ENCODE results near the gene NECAB2. TPM values are rescaled to one million over a fixed set of nuclear protein-coding genes. Genes with fewer than 3 reads are reported as not detected.

The NECAB2 gene
- total RNA-seq, 4 donors from 2014 or later, result 0.65 TPM; not detected in 3

DNA sequence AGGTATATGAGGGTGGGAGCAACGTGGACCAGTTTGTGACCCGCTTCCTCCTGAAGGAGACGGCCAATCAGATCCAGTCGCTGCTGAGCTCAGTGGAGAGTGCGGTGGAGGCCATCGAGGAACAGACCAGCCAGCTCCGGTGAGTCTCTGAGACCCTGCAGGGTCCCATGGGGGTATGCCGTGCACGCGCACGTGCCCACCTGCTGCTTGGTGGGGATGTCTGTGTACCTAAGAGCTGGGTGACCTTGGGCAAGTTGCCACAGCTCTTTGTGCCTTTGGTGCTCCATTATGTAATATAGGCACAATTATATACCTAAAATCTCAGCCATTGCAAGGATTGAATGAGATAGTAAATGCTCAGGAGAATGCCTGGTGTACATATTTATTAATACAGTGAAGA, 22.4 kb downstream of the NECAB2 start:
- ATAC-seq (ENCODE audit: low FRiP score), result no peak
- TF ChIP-seq CTCF (IDR thresholded peaks at IDR 0.05), result no peak
- DNase-seq (ENCODE audit: low spot score), result no peak

DNA sequence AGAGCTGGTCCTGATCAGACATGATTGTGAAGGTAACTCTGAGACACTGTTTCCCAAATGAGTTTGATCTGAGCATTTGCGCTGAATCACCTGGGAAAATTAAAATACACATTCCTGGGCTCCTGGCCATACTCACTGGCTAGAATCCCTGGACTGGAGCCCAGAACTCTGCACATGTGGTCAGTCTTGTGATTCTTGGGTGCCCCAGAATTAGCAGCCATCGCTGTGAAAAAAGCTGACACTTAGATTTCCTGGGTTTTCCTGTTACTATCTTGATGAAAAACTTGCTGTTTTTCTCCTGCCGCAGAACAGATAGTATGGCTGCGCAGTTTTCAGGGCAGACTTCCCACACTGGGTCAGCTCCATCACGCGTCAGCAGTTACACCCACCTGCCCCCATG, 24.6 kb downstream of the NECAB2 start:
- TF ChIP-seq CTCF (IDR thresholded peaks at IDR 0.05), result no peak
- no peak for DNase-seq (ENCODE audit: low spot score)

DNA sequence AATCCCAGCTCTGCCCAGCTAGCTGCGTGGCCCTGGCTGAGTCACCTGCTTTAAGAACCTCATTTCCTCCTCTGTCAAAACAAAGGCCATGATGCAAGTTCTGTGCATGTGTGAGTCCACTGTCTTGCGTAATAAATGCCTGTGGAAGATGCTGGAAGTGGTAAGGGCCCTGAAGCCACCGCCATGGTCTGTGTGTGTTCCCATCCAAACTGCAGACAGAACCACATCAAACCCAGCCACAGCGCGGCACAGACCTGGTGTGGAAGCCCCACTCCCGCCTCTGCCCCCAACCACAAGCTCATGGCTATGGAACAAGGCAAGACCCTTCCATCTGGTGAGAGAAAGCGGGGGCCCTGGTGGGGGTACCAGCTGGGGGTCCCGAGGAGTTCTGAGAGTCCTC, 26.0 kb downstream of the NECAB2 start:
- no peak for ATAC-seq (ENCODE audit: low FRiP score)
- DNase-seq (ENCODE audit: low spot score), result no peak
- TF ChIP-seq CTCF (IDR thresholded peaks at IDR 0.05), result no peak

More for the DNA sequence above, 24.6 kb downstream of the NECAB2 start:
- ATAC-seq (ENCODE audit: low FRiP score), result no peak

DNA sequence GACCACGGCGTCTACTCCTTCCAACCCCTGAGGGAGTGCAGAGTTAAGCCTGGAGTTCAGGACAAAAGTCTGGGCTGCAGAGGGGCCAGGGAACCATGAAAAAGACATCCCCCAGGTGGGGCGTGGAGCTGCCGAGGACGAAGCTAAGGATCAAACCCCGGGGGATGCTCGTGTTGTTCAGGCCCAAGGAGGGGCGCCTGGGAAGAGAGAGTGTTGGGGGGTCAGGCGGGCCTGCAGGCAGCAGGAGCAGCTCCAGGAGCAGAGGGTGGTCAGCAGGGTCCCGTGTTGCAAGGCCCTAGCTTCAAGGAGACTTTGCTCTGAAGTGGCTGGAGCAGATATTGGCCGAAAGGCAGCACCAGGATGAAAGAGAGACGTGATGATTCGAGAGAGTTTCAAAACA, 26.7 kb downstream of the NECAB2 start:
- ATAC-seq (ENCODE audit: low FRiP score) (no peak), DNase-seq (ENCODE audit: low spot score) (no peak)
- TF ChIP-seq CTCF (IDR thresholded peaks at IDR 0.05), result no peak

- DNase-seq (ENCODE audit: low spot score) (no peak), ATAC-seq (ENCODE audit: low FRiP score) (no peak)
- TF ChIP-seq CTCF (IDR thresholded peaks at IDR 0.05), result no peak
Measured at GRCh38 chr16:83995754-83996153, 27.7 kb downstream of the NECAB2 start.

GRCh38 chr16:83996481-83997252, 28.6 kb downstream of the NECAB2 start:
- DNase-seq (ENCODE audit: low spot score), result no peak
- TF ChIP-seq CTCF (IDR thresholded peaks at IDR 0.05), result no peak
- ATAC-seq (ENCODE audit: low FRiP score), result no peak

DNA sequence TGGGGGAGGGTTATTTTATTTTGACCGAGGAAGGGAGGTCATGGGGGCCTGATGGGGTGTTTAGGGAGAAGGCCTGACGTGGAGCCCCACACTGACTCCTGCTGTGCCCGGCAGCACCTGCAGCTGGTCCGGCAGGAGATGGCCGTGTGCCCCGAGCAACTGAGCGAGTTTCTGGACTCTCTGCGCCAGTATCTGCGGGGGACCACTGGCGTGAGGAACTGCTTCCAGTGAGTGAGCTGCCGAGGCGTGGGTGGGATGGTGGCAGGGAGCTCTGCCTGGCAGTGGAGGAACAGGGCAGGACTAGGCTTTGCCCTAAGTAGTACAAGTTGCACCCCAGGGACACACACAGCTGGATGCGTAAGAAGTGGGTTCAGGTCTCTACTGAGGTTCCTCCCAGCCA, 30.0 kb downstream of the NECAB2 start:
- DNase-seq (ENCODE audit: low spot score) (no peak), ATAC-seq (ENCODE audit: low FRiP score) (no peak)
- no peak for TF ChIP-seq CTCF (IDR thresholded peaks at IDR 0.05)
